Measurements from ENCODE around the gene CA5B. TPM values are rescaled to one million over a fixed set of nuclear protein-coding genes. Genes with fewer than 3 reads are reported as not detected.

Gene CA5B
- total and polyA plus RNA-seq, 2 of the 8 experiments (the other 6 are each of a cell fraction or from before 2014, with no cell fraction given) = 3.3 to 8.6 TPM

DNA sequence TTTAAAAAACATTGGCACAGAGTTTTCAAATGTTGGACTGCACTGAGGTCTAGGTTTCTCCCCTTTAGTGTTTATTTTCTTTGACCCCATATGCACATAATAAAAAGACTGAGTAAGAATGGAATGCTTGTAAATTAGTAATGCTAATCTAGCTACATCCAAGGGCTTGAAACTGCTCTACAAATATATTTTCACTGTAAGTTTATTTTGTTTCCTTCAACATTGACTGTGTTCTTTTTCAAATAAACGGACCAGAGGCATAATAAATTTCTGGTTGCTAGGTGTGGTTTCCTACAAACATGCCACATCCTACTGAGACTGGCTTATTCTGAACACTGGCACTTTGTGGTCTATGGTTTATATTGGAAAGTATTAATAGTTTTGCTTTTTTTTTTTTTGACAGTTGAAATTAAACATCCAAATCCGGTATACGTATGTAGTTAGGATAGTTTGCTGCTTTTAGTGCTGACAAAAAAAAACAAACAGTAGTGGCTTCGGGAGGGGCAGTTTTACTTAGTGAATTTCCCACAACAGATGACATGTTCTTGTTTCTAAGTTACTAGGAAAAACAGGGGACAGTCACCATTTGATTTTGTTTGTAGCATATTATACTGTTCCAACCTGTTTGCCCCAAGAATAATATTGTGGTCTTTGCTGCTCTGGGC is 13.2 kb downstream of the CA5B start:
- Histone ChIP-seq H2BK120ac (replicated peaks; ENCODE audit: low read depth, low read length) (no peak overlapping the region), H3K18ac (ENCODE audit: extremely low read depth, low read length) (no peak overlapping the region), H2AK5ac (ENCODE audit: low read depth, low read length) (no peak overlapping the region), H3K79me1 (ENCODE audit: low read depth, low read length) (no peaks in the 10 kb centered on the region), H3K4ac (replicated peaks; ENCODE audit: insufficient read length, low read depth, low read length) (no peak overlapping the region), H4K5ac (ENCODE audit: insufficient read length, low read depth, low read length) (no peak overlapping the region), H4K20me1 (replicated peaks in 1 of 2; ENCODE audit: control insufficient read depth in 1 of 2, insufficient read depth in 2 of 2, low read length in 2 of 2) (no peaks in the 10 kb centered on the region), H2BK20ac (ENCODE audit: low read length) (no peak overlapping the region), H2BK5ac (ENCODE audit: low read depth, low read length) (no peak overlapping the region), H3K23me2 (ENCODE audit: low read depth, low read length) (no peaks in the 10 kb centered on the region), H3K9ac (replicated peaks in 1 of 4; ENCODE audit: extremely low read depth in 1 of 4, low read depth in 3 of 4, low read length in 3 of 4) (no peak overlapping the region), H3K27me3 (replicated peaks in 1 of 4; ENCODE audit: control insufficient read depth in 3 of 4, extremely low read depth in 1 of 4, insufficient read depth in 3 of 4, low read length in 3 of 4) (no peaks in the 10 kb centered on the region), H3K4me3 (ENCODE audit: extremely low read depth in 1 of 4, insufficient read depth in 2 of 4, low read depth in 3 of 4, low read length in 4 of 4) (no peak overlapping the region), H3K4me1 (replicated peaks in 1 of 4; ENCODE audit: control insufficient read depth in 3 of 4, insufficient read depth in 4 of 4, low read length in 3 of 4) (peaks cover 0 to 8% (median 1%) of the 10 kb centered on the region in 4 experiments; a peak in 3 of 7 replicates), H3K56ac (replicated peaks; ENCODE audit: insufficient read length, low read depth, low read length) (no peak overlapping the region), H2AFZ (ENCODE audit: low read length) (no peak overlapping the region), H3K14ac (ENCODE audit: insufficient read length) (no peak overlapping the region), H3K4me2 (ENCODE audit: insufficient read depth in 1 of 2, low read depth in 2 of 2, low read length in 2 of 2) (no peak overlapping the region), H2BK15ac (ENCODE audit: low read length) (no peak overlapping the region), H4K8ac (ENCODE audit: extremely low read depth, insufficient read depth, low read length) (no peak overlapping the region), H3K9me3 (ENCODE audit: insufficient read depth in 2 of 2, low read depth in 1 of 2, low read length in 1 of 2) (no peaks in the 10 kb centered on the region), H3K27ac (ENCODE audit: low read depth, low read length) (no peak overlapping the region), H3K79me2 (ENCODE audit: control insufficient read depth in 1 of 2, insufficient read depth in 2 of 2, low read length in 2 of 2) (no peaks in the 10 kb centered on the region), H2BK12ac (ENCODE audit: low read depth, low read length) (no peak overlapping the region), H3K23ac (ENCODE audit: insufficient read length) (no peak overlapping the region), H4K91ac (replicated peaks; ENCODE audit: insufficient read length, low read length) (no peak overlapping the region), H3K36me3 (ENCODE audit: control insufficient read depth in 2 of 4, insufficient read depth in 4 of 4, low read length in 3 of 4) (no peaks in the 10 kb centered on the region)
- DNase-seq (ENCODE audit: low read depth in 1 of 2, low spot score in 2 of 2) = no peak
- FAIRE-seq = no peak
- ChIA-PET CTCF (ENCODE audit: partially characterized antibody) (interaction anchor here (0.7 kb wide), 1 partner anchor 58 kb away, joined by 3 read pairs; no protein-coding TSS in a partner anchor), POLR2A (ENCODE audit: partially characterized antibody) (no interaction called here)
- 100% methylated on average over 4 of the region's 4 CpGs; no CpG with 5 or more reads in 1 of the 2 experiments for WGBS, 2 experiments (ENCODE audit: extremely low coverage in 1 of 2, insufficient coverage in 1 of 2, insufficient read length in 1 of 2, insufficient replicate concordance in 2 of 2, low coverage in 1 of 2, low lambda C conversion rate in 2 of 2, missing lambda C conversion rate in 1 of 2)
- TF ChIP-seq BCL11A (IDR thresholded peaks at IDR 0.05; ENCODE audit: low read depth in 2 of 2, low read length in 2 of 2) = no peak
- no peak for TF ChIP-seq SP4 (IDR thresholded peaks at IDR 0.05; ENCODE audit: low read length)
- TF ChIP-seq SRF (IDR thresholded peaks at IDR 0.05; ENCODE audit: low read depth, low read length) = no peak
- TF ChIP-seq, protein P1, sequence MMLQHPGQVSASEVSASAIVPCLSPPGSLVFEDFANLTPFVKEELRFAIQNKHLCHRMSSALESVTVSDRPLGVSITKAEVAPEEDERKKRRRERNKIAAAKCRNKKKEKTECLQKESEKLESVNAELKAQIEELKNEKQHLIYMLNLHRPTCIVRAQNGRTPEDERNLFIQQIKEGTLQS (IDR thresholded peaks at IDR 0.05; ENCODE audit: insufficient read depth, low read depth, low read length) = no peak
- no peak for TF ChIP-seq POLR2A (IDR thresholded peaks at IDR 0.05; ENCODE audit: control extremely low read depth in 1 of 2, low read depth in 2 of 2, low read length in 2 of 2)
- TF ChIP-seq CEBPB (IDR thresholded peaks at IDR 0.05; ENCODE audit: low read depth, low read length) = no peak
- TF ChIP-seq, protein P2, sequence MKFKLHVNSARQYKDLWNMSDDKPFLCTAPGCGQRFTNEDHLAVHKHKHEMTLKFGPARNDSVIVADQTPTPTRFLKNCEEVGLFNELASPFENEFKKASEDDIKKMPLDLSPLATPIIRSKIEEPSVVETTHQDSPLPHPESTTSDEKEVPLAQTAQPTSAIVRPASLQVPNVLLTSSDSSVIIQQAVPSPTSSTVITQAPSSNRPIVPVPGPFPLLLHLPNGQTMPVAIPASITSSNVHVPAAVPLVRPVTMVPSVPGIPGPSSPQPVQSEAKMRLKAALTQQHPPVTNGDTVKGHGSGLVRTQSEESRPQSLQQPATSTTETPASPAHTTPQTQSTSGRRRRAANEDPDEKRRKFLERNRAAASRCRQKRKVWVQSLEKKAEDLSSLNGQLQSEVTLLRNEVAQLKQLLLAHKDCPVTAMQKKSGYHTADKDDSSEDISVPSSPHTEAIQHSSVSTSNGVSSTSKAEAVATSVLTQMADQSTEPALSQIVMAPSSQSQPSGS (IDR thresholded peaks at IDR 0.05; ENCODE audit: low read length) = no peak
- TF ChIP-seq SUZ12 (IDR thresholded peaks at IDR 0.05; ENCODE audit: low read length) = no peak
- no peak for TF ChIP-seq EGR1 (IDR thresholded peaks at IDR 0.05; ENCODE audit: borderline replicate concordance, low read depth, low read length)
- no peak for TF ChIP-seq HDAC2 (IDR thresholded peaks at IDR 0.05; ENCODE audit: borderline replicate concordance in 1 of 2, low read depth in 2 of 2, low read length in 2 of 2)
- TF ChIP-seq RNF2 (IDR thresholded peaks at IDR 0.05; ENCODE audit: borderline replicate concordance, low read depth, low read length, missing control alignments, poor library complexity, severe bottlenecking) = no peak
